B cell (primary cell): ENCODE results near the gene SNRPD2. TPM values are rescaled to one million over a fixed set of nuclear protein-coding genes. Genes with fewer than 3 reads are reported as not detected.

Experiments
- ATAC-seq: fragments of 200-7000 bp; cut with Tn5 transposase; one replicate; pipeline ENCODE4 v1.10.0; 2021; ENCODE audit warnings: low read depth, mild to moderate bottlenecking, moderate number of reproducible peaks, moderate library complexity
- CTCF ChIA-PET: fragments of 350-600 bp; sonication (Branson Sonifier 250); formaldehyde crosslinking; loops from one replicate; lab custom pipeline; 2021; ENCODE audit warnings: antibody characterized with exemption, inconsistent platforms; lab: Charles Lee
- POLR2A ChIA-PET: fragments of 350-600 bp; sonication (Branson Sonifier 250); formaldehyde crosslinking; loops from one replicate; lab custom pipeline; 2021; ENCODE audit warnings: antibody characterized with exemption; lab: Charles Lee
- DNase-seq: peaks from one replicate; pipeline ENCODE4 v3.0.0; 2013
- H2AFZ ChIP-seq: 2 replicates; pipeline ENCODE4 v1.6.1; 2012; ENCODE audit warnings: mild to moderate bottlenecking, low read depth, low read length; ENCODE audit not compliant: insufficient read depth, poor library complexity, severe bottlenecking
- H3K27ac ChIP-seq, 2 donors: 1 replicate in 1 of 2; 2 replicates in 1 of 2; pipeline ENCODE4 v1.5.1; 2012 to 2013; ENCODE audit warnings: low read length in 2 of 2, mild to moderate bottlenecking in 2 of 2, moderate library complexity in 1 of 2
- H3K27me3 ChIP-seq, 4 experiments: fragments of 200-600 bp in 1 of 4; sonication (generic) in 1 of 4; replicated peaks in 1 of 4; 1 replicate in 2 of 4; 2 replicates in 2 of 4; pipeline versions ENCODE4 v1.6.1 to v1.7.0; 2013 to 2016; ENCODE audit warnings: low read length in 3 of 4, mild to moderate bottlenecking in 2 of 4, mixed read lengths in 1 of 4, moderate library complexity in 1 of 4; ENCODE audit not compliant: insufficient read depth in 4 of 4, control insufficient read depth in 3 of 4; ENCODE audit errors: control extremely low read depth in 1 of 4
- H3K36me3 ChIP-seq, 2 experiments: replicated peaks in 1 of 2; 1 replicate in 1 of 2; 2 replicates in 1 of 2; pipeline versions ENCODE4 v1.6.1 to v1.7.1; 2013; ENCODE audit warnings: low read length in 1 of 2; ENCODE audit not compliant: insufficient read depth in 2 of 2, control insufficient read depth in 1 of 2; ENCODE audit errors: control extremely low read depth in 1 of 2, extremely low read depth in 1 of 2
- H3K4me1 ChIP-seq, 2 donors: fragments of 200-600 bp in 1 of 2; sonication (generic) in 1 of 2; 1 replicate in 1 of 2; 2 replicates in 1 of 2; pipeline versions ENCODE4 v1.5.1 to v1.6.1; 2013 to 2017; ENCODE audit warnings: low read length in 2 of 2; ENCODE audit not compliant: control insufficient read depth in 2 of 2, insufficient read depth in 2 of 2
- H3K4me2 ChIP-seq: replicated peaks from 2 replicates; pipeline ENCODE3; 2012; ENCODE audit warnings: mild to moderate bottlenecking, low read depth, low read length; ENCODE audit not compliant: poor library complexity, severe bottlenecking
- H3K4me3 ChIP-seq, 5 experiments: fragments of 200-600 bp in 1 of 5; sonication (generic) in 1 of 5; 1 replicate in 3 of 5; 2 replicates in 2 of 5; pipeline versions ENCODE4 v1.5.1 to v1.7.0; 2011 to 2016; ENCODE audit warnings: low read length in 4 of 5, mild to moderate bottlenecking in 4 of 5, low read depth in 2 of 5, control low read depth in 1 of 5, moderate library complexity in 1 of 5; ENCODE audit not compliant: insufficient read depth in 1 of 5; ENCODE audit errors: control extremely low read depth in 1 of 5, extremely low read depth in 1 of 5
- H3K79me2 ChIP-seq: fragments of 200-600 bp; sonication (generic); one replicate; pipeline ENCODE4 v1.6.0; 2016; ENCODE audit warnings: low read length; ENCODE audit not compliant: control insufficient read depth, insufficient read depth
- H3K9ac ChIP-seq: fragments of 200-600 bp; sonication (generic); 2 replicates; pipeline ENCODE4 v1.6.1; 2017; ENCODE audit warnings: mild to moderate bottlenecking, low read length, moderate library complexity
- H3K9me3 ChIP-seq, 3 donors: one replicate each; pipeline versions ENCODE4 v1.6.1 to v1.7.1; 2013; ENCODE audit warnings: low read length in 2 of 3; ENCODE audit not compliant: control insufficient read depth in 2 of 3, insufficient read depth in 1 of 3; ENCODE audit errors: control extremely low read depth in 1 of 3
- H4K20me1 ChIP-seq: 2 replicates; pipeline ENCODE4 v1.6.0; 2012; ENCODE audit warnings: mild to moderate bottlenecking, low read length; ENCODE audit not compliant: insufficient read depth, control insufficient read depth, poor library complexity, severe bottlenecking
- H3K27ac Mint-ChIP-seq: one replicate; pipeline ENCODE4 v1.8.0; 2021; ENCODE audit warnings: mixed read lengths
- H3K27me3 Mint-ChIP-seq: one replicate; pipeline ENCODE4 v1.8.0; 2021; ENCODE audit warnings: mixed read lengths
- H3K4me1 Mint-ChIP-seq: one replicate; pipeline ENCODE4 v1.8.0; 2021; ENCODE audit warnings: mixed read lengths
- H3K4me3 Mint-ChIP-seq: one replicate; pipeline ENCODE4 v1.8.0; 2021; ENCODE audit warnings: mixed read lengths
- H3K9me3 Mint-ChIP-seq: one replicate; pipeline ENCODE4 v1.8.0; 2022; ENCODE audit warnings: mixed read lengths; ENCODE audit not compliant: insufficient read depth
- CTCF ChIP-seq: fragments of 200-600 bp; IDR thresholded peaks from one replicate; pipeline ENCODE4 v1.8.0; 2022; ENCODE audit warnings: antibody characterized with exemption, mild to moderate bottlenecking
- EZH2 ChIP-seq: IDR thresholded peaks from 2 replicates; pipeline ENCODE4 v1.6.1; 2012; ENCODE audit warnings: borderline replicate concordance, low read depth, mild to moderate bottlenecking, moderate library complexity, low read length; ENCODE audit not compliant: insufficient read depth, poor library complexity, severe bottlenecking
- WGBS: methylation state at CpG from one replicate; pipeline ENCODE4 v1.1.5; 2013; ENCODE audit warnings: missing lambda C conversion rate; ENCODE audit not compliant: insufficient coverage; 5-methylcytosine and 5-hydroxymethylcytosine counted together
- intact Hi-C: fragments of 100-400 bp; cut with micrococcal nuclease; formaldehyde crosslinking; loops from one replicate; pipeline ENCODE4 v1.10.0; 2022
- polyA plus RNA-seq: library from polyadenylated mRNA; depleted of rRNA; stranded (reverse); fragments of >200 nt; gene quantifications from 2 replicates; pipeline ENCODE4 v1.2.3, GENCODE V29; 2012
- total RNA-seq, 2 donors: library from RNA; stranded (reverse); fragments of 120-200 nt in 1 of 2; gene quantifications; 1 replicate in 1 of 2; 2 replicates in 1 of 2; pipeline versions ENCODE4 v1.2.3 to v1.2.4, GENCODE V29; 2013 to 2022

The SNRPD2 gene
- total and polyA plus RNA-seq, 2 donors (not counting 1 experiment from before 2014, with no cell fraction given), result 241 to 368 TPM

GRCh38 chr19:45638930-45639729 lies 52.6 kb downstream of the SNRPD2 start, which contains the start of gene EML2:
EML2 (minus strand) TSS chr19:45639397; CDS start chr19:45639376, 21 bp downstream.
- Histone ChIP-seq H4K20me1 (no peaks in the 10 kb centered on the region), H3K36me3 (no peaks in the 10 kb centered on the region), H3K9me3 (peaks cover 0 to 3% (median 0%) of the 10 kb centered on the region in 3 donors), H3K4me2 (peak within 1 kb of the TSS; percentile 92), H3K27ac (peak within 1 kb of the TSS; percentile 42 to 73), H3K9ac (peak within 1 kb of the TSS; percentile 76), H2AFZ (peak within 1 kb of the TSS; percentile 95), H3K4me3 (peak within 1 kb of the TSS; percentile 56 to 81 (median 74)), H3K4me1 (peaks cover 27 to 52% of the 10 kb centered on the region in 2 donors), H3K79me2 (peaks cover 17% of the 10 kb centered on the region), H3K27me3 (no peaks in the 10 kb centered on the region)
- peak within 1 kb of the TSS; percentile 96 for H3K4me3 Mint-ChIP-seq
- intact Hi-C loops, result no loop called here
- H3K27ac Mint-ChIP-seq, result peak within 1 kb of the TSS; percentile 83
- no peaks in the 10 kb centered on the region for H3K27me3 Mint-ChIP-seq
- peak; percentile 12 for ATAC-seq
- DNase-seq, result peak; percentile 65
- TF ChIP-seq CTCF (peak; percentile 42), EZH2 (no peak)
- H3K4me1 Mint-ChIP-seq, result peaks cover 36% of the 10 kb centered on the region
- WGBS, result 2% methylated on average over 38 of the region's 52 CpGs
- peaks cover 3% of the 10 kb centered on the region for H3K9me3 Mint-ChIP-seq
- ChIA-PET CTCF (interaction anchor here (0.6 to 5.9 kb wide), 7 partner anchors 26 to 153 kb away, joined by 3 to 60 read pairs (median 4); no protein-coding TSS in a partner anchor), POLR2A (interaction anchor here (0.6 kb wide), 1 partner anchor 108 kb away, joined by 5 read pairs; no protein-coding TSS in a partner anchor)
